WI38 (cell line): Measurements from ENCODE around the gene UGP2.

Experiments
- H3K4me3 ChIP-seq: 2 replicates; pipeline ENCODE4 v1.5.1; 2011; ENCODE audit warnings: low read depth, mild to moderate bottlenecking, control low read depth, low read length
- TF ChIP-seq, protein P1 (sequence below): IDR thresholded peaks from 2 replicates; pipeline ENCODE4 v1.5.1; 2012; ENCODE audit warnings: low read depth, mild to moderate bottlenecking, control low read depth, low read length

Gene UGP2

DNA sequence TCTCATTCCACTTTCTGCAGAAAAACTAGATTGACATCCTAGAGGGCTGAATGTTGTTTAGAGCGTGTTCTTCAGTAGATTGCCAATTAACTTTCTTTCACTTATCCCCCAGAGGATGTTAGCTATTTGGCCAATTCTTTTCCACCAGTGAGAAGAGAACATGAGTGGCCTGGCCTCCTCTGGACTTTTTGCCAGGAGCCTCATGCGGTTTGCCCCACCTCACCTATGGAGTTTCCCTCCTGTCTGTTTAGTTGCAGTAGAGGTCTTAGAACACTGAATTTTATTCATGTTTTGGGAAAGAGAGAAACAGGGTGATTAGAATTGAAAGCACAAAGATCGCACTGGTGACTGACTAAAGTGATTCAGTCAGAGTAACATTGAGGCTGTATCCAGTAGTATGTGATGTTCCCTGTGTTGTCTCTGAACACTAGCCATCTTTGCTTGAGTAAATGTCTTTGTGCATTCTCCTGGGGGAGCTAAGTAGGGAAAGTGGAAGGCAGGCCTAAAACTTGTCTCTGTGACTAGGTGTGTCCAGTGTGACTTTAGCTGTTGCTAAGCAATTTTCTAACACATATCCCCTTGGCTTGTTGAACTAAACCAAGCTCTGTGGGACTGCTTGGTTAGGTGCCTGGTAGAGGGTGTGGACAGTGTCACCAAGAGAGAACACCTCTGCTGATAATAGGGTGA is 34.0 kb downstream of the UGP2 start:
- no peak overlapping the region for H3K4me3 ChIP-seq
- TF ChIP-seq, protein P1, sequence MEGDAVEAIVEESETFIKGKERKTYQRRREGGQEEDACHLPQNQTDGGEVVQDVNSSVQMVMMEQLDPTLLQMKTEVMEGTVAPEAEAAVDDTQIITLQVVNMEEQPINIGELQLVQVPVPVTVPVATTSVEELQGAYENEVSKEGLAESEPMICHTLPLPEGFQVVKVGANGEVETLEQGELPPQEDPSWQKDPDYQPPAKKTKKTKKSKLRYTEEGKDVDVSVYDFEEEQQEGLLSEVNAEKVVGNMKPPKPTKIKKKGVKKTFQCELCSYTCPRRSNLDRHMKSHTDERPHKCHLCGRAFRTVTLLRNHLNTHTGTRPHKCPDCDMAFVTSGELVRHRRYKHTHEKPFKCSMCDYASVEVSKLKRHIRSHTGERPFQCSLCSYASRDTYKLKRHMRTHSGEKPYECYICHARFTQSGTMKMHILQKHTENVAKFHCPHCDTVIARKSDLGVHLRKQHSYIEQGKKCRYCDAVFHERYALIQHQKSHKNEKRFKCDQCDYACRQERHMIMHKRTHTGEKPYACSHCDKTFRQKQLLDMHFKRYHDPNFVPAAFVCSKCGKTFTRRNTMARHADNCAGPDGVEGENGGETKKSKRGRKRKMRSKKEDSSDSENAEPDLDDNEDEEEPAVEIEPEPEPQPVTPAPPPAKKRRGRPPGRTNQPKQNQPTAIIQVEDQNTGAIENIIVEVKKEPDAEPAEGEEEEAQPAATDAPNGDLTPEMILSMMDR: no peak

DNA sequence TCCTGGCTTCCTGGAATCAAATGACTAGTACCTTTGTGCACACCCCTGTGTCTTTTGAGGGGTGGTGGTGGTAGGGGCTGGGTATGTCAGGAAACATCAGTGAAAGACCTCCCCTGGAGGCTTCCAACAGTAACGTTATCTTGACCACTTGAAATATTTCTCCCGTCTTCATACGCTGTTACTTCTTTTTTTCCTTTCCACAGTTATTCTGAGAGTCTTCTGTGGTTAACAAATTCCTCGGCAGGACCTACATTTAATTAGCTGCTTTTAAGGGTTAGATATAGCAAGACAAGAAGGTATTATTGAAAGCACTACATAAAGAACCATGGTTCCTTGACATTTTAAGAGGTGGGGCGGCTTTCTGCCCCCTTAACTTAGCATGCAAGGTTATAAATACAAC is 34.6 kb downstream of the UGP2 start:
- TF ChIP-seq, protein P1: no peak
- H3K4me3 ChIP-seq: no peak overlapping the region

DNA sequence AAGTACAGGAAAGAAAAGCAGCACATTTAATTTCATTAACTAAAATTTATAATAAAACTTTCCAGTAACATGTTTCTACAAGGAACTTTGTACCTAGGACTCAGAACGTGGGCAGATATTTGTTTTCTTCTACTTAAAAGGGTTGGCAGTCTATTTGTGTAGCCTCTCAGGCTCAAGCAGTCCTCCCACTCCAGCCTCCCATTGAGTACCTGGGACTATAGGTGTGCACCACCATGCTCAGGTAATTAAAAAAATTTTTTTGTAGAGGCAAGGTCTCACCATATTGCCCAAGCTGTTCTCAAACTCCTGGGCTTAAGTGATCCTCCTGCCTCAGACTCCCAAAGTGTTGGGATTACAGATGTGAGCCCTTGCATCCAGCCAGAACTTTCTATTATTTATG is 36.8 kb downstream of the UGP2 start:
- TF ChIP-seq, protein P1: no peak
- H3K4me3 ChIP-seq: no peak overlapping the region

DNA sequence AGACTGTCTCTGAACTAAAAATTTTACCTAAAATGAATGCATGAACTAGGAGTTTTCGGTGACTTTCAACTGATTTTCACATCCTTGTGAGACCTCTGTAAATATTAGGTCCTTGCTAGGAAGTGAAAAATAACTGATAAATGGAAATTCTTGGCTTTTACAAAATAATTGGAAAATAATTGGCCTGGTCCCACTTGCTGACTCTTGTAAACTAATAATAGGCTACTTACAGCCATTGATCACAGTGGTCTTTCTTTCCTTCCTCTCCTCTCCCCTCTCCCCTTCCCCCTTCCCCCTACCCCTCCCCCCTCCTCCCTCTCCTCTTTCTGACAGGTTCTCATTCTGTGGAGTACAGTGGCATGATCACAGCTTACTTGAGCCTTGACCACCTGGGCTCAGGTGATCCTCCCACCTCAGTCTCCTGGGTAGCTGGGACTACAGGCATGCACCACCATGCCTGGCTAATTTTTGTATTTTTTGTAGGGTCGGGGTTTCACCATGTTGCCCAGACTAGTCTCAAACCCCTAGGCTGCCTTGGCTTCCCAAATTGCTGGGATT is 38.3 kb downstream of the UGP2 start:
- TF ChIP-seq, protein P1: no peak
- no peak overlapping the region for H3K4me3 ChIP-seq

DNA sequence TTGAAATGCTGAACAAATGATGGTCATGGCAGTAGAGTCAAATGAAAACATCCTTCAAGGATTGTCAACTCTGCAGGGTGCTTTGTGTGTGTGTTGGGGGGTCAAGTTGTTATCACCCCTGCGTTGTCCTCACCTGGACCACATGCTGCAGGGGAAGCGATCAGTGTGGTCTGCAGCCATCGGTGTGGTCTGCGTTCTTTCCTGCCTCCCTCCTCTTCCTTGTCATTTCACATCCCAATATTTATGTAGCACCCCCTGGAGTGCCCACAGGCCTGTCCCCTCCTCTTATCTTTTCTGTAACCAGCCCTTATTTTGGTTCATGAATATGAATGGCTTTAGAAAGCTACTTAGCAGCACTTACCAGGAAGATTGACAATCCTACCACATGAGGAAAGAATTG is 38.9 kb downstream of the UGP2 start:
- TF ChIP-seq, protein P1: no peak
- H3K4me3 ChIP-seq: no peak overlapping the region

DNA sequence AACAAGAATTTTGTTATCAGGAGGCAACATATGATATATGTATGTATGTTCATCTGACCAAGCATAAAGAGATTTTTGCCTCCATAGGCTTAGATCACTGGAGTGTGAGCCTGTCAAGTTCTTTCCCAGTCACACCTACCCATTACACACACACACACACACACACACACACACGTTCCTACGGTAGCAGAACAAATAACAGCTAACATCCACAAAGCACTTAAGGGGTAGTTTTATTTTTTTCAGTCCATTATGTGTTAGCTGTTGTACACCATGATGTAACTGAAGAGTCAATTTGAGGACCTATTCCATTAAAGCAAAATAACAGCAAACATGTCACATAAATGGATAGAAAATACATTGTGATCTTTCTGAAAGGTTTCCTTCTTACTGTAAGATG is 39.5 kb downstream of the UGP2 start:
- H3K4me3 ChIP-seq: no peak overlapping the region
- TF ChIP-seq, protein P1: no peak

DNA sequence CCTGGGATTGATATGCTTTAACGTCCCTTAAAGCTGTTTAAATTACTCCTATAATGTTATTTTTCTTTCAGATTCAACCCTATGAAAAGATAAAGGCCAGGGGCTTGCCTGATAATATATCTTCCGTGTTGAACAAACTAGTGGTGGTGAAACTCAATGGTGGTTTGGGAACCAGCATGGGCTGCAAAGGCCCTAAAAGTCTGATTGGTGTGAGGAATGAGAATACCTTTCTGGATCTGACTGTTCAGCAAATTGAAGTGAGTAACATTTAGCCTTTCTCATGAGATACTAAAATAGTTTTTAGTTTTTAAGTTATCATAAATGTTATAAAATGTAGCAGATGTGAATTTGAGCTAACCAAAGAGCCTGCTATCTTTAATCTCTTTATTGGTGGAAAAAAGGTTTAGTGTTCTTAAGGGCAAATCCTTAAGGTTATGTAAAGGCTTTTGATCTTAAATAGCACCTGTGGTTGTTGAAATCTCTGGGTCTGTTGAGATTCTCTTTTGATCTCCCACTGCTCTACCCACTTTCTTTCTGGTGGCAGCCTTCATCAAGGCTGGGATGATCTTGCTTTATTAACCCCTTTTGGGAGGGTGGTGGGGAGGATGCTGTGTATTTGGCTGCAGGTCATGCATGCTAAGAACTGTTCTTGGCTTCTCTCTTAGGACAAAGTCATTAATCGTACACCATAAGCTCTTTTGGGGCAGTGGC is 40.9 kb downstream of the UGP2 start:
- TF ChIP-seq, protein P1: no peak
- no peak overlapping the region for H3K4me3 ChIP-seq
